ENCODE results near the gene KRT13.

The KRT13 gene

DNA sequence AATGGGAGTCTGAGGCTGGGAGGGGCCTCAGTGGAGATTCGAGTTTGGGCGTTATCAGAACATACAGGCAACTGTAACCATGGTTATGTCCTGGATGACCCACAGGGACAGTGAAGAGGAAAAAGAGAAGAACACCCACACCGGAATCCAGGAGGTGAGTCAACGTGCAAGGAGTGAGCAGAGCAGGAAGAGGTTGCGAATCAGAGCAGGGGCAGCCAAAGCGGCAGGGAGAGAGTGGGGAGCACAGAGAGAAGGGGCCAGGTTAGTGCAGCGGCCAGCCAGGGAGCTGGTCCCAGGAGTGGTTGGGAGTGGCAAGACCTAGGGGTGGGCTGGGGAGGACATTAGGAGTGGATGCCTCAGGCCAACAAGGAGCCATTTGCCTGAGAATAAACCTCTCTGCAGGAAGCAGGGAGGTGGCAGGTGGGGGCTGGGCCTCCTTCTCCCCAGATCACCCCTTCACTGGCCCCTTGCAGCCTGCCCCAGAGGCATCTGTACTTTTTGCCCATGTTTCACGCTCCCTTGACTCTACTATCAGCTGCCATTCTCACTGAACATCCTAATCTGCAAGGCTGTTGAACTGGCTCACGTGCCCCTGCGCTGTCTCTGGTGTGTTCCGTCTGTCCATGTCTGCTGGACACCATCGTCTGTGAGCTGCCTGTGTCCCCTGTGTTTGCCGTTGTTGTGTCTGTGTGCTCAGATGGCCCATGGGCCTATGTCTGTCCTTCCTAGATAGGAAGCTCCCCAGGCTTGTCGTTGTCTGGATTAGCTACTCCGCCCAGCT is 5.1 kb downstream of the KRT13 start:
- Histone ChIP-seq H3K36me3 (replicated peaks) (no peaks in the 10 kb centered on the region), H3K27ac (no peak overlapping the region), H3K27me3 (replicated peaks) (no peaks in the 10 kb centered on the region), H3K4me3 (ENCODE audit: low read depth, low read length) (no peak overlapping the region)
- in situ Hi-C loops (cut with HindIII; ENCODE audit: low pct_ligation_motif_present, low sequenced_read_pairs) = no loop called here
- peak; percentile 57 for DNase-seq
- TF ChIP-seq, protein P1, sequence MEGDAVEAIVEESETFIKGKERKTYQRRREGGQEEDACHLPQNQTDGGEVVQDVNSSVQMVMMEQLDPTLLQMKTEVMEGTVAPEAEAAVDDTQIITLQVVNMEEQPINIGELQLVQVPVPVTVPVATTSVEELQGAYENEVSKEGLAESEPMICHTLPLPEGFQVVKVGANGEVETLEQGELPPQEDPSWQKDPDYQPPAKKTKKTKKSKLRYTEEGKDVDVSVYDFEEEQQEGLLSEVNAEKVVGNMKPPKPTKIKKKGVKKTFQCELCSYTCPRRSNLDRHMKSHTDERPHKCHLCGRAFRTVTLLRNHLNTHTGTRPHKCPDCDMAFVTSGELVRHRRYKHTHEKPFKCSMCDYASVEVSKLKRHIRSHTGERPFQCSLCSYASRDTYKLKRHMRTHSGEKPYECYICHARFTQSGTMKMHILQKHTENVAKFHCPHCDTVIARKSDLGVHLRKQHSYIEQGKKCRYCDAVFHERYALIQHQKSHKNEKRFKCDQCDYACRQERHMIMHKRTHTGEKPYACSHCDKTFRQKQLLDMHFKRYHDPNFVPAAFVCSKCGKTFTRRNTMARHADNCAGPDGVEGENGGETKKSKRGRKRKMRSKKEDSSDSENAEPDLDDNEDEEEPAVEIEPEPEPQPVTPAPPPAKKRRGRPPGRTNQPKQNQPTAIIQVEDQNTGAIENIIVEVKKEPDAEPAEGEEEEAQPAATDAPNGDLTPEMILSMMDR (IDR thresholded peaks at IDR 0.05; ENCODE audit: low read depth, low read length, missing control alignments) = no peak

- in situ Hi-C loops (cut with HindIII; ENCODE audit: low pct_ligation_motif_present, low sequenced_read_pairs) = no loop called here
- Histone ChIP-seq H3K36me3 (replicated peaks) (no peaks in the 10 kb centered on the region), H3K4me3 (ENCODE audit: low read depth, low read length) (no peak overlapping the region), H3K27me3 (replicated peaks) (no peaks in the 10 kb centered on the region), H3K27ac (no peak overlapping the region)
- TF ChIP-seq, protein P1 (IDR thresholded peaks at IDR 0.05; ENCODE audit: low read depth, low read length, missing control alignments) = no peak
- DNase-seq = no peak
Measured at GRCh38 chr17:41499714-41500113, 5.7 kb downstream of the KRT13 start.

DNA sequence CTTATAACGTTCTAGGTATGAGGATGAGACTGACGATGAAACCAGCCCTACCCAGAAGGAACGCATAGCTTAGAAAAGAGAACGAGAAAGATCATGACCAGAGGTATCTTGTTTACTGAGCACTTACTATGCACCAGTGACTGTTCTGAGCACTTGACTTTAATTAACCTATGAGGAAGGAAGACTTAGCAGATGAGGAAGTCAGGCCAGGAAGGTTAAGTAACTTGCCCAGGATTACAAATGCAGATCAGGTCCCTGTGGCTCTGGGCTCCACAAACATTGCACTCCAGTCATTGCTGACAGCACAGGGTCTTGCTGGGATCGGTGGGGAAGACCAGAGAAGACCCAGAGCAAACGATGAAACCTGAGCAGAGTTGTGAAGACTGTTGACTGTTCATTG is 7.1 kb downstream of the KRT13 start:
- in situ Hi-C loops (cut with HindIII; ENCODE audit: low pct_ligation_motif_present, low sequenced_read_pairs) = no loop called here
- Histone ChIP-seq H3K27me3 (replicated peaks) (no peaks in the 10 kb centered on the region), H3K27ac (no peak overlapping the region), H3K4me3 (ENCODE audit: low read depth, low read length) (no peak overlapping the region), H3K36me3 (replicated peaks) (no peaks in the 10 kb centered on the region)
- no peak for DNase-seq
- TF ChIP-seq, protein P1 (IDR thresholded peaks at IDR 0.05; ENCODE audit: low read depth, low read length, missing control alignments) = no peak

DNA sequence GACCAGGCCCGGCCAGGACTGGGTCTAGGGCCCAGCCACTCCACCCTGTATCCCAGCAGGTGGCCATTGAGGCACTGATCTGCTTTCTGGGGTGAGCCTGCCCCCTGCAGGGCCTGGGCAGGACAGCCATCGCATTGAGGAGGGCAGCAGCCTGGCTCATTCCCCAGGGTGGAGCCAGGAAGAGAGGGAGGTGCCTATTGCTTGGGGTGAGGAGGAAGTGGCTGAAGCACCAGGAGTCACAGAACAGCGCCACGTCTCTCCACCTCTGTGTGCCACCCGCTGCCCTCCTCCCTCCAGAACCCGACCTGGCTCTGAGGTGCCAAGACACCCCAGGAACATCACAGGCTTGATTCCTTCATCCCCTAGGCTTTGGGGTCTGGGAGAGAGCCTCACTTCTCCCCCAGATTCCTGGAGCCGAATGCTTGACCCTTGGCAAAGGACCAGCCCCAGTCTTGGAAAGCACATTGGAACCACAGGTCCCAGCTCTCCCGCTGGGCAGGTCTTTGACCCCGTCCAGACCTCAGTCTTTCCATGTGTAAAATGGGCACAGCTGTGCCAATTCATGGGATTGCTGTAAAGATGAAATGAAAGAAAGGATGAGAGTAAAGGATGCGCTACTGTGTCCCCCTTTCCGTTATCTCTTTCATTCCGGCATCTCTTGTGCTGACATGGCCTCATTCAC is 8.5 kb downstream of the KRT13 start:
- H3K27ac ChIP-seq = peak overlapping the region; percentile 16
- in situ Hi-C loops (cut with HindIII; ENCODE audit: low pct_ligation_motif_present, low sequenced_read_pairs) = no loop called here
- no peak overlapping the region for H3K4me3 ChIP-seq (ENCODE audit: low read depth, low read length)
- peak; percentile 83 for DNase-seq
- H3K36me3 ChIP-seq (replicated peaks) = no peaks in the 10 kb centered on the region
- TF ChIP-seq, protein P1 (IDR thresholded peaks at IDR 0.05; ENCODE audit: low read depth, low read length, missing control alignments) = peak; percentile 95
- H3K27me3 ChIP-seq (replicated peaks) = no peaks in the 10 kb centered on the region

DNA sequence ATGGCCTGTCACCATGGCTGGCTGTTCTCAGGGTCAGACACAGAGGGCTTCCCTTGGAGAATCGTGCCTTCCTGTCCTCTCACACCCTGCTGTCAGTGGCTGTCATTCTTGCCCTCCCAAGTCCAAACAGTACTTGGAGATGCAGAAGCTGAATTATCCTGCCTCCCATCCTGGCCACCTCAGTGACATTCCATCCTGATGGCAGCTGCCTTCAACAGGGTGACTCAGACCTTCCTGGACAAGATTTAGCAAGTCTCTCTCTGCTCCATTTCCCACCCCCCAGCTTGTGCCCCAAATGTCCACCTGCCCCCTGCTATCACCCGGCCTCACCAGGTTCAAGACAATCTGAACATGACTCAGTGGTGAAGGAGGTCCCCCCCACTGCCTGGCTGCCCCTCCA is 10.9 kb downstream of the KRT13 start:
- DNase-seq = no peak
- Histone ChIP-seq H3K36me3 (replicated peaks) (no peaks in the 10 kb centered on the region), H3K4me3 (ENCODE audit: low read depth, low read length) (no peak overlapping the region), H3K27ac (no peak overlapping the region), H3K27me3 (replicated peaks) (no peaks in the 10 kb centered on the region)
- TF ChIP-seq, protein P1 (IDR thresholded peaks at IDR 0.05; ENCODE audit: low read depth, low read length, missing control alignments) = no peak
- in situ Hi-C loops (cut with HindIII; ENCODE audit: low pct_ligation_motif_present, low sequenced_read_pairs) = no loop called here
